Putamen (tissue), 1 donor: Measurements from ENCODE around the gene VPS37C.

Experiments used
- DNase-seq: peaks from one replicate; pipeline ENCODE4 v3.0.0-alpha.2; 2016; ENCODE audit warnings: low spot score

The VPS37C gene

GRCh38 chr11:61092908-61093763 is 68.1 kb downstream of the VPS37C start:
- DNase-seq: no peak

- no peak for DNase-seq
Observed at GRCh38 chr11:61092280-61092766, 68.9 kb downstream of the VPS37C start.

GRCh38 chr11:61091373-61092279 is 69.6 kb downstream of the VPS37C start:
- DNase-seq: no peak

- DNase-seq: no peak
Observed at GRCh38 chr11:61090982-61091372, 70.2 kb downstream of the VPS37C start.

- DNase-seq: no peak
Observed at GRCh38 chr11:61090521-61090920, 70.7 kb downstream of the VPS37C start.

GRCh38 chr11:61089806-61090491 is 71.3 kb downstream of the VPS37C start:
- DNase-seq: no peak

- no peak for DNase-seq
Observed at GRCh38 chr11:61087426-61088119, 73.7 kb downstream of the VPS37C start.

- DNase-seq: no peak
Observed at GRCh38 chr11:61083601-61084147, 77.6 kb downstream of the VPS37C start.

GRCh38 chr11:61082931-61083531 is 78.2 kb downstream of the VPS37C start:
- DNase-seq: no peak

- no peak for DNase-seq
Observed at GRCh38 chr11:61082062-61082870, 79.0 kb downstream of the VPS37C start.

GRCh38 chr11:61080986-61081590 is 80.1 kb downstream of the VPS37C start:
- no peak for DNase-seq

- no peak for DNase-seq
Observed at GRCh38 chr11:61080526-61080925, 80.7 kb downstream of the VPS37C start.
